H1 (cell line): ENCODE data around the gene STAG1. TPM values are rescaled to one million over a fixed set of nuclear protein-coding genes. Genes with fewer than 3 reads are reported as not detected.

ENCODE experiments used
- CTCF ChIA-PET: fragments of 300-600 bp; sonication (Branson Sonifier 250); formaldehyde crosslinking; loops from one replicate; lab custom pipeline; 2021; ENCODE audit not compliant: partially characterized antibody; lab: Charles Lee
- POLR2A ChIA-PET: fragments of 300-600 bp; sonication (Branson Sonifier 250); formaldehyde crosslinking; loops from one replicate; lab custom pipeline; 2021; ENCODE audit warnings: inconsistent platforms; ENCODE audit not compliant: partially characterized antibody; lab: Charles Lee
- DNase-seq, 2 experiments: peaks; one replicate each; pipeline versions ENCODE4 v3.0.0 to v3.0.0-alpha.2; 2010 to 2022; ENCODE audit warnings: low spot score in 2 of 2, low read depth in 1 of 2, mixed read lengths in 1 of 2
- FAIRE-seq: peaks from 2 replicates; lab custom pipeline; 2011; peaks lifted over from hg19 to GRCh38; lab: Jason Lieb, UNC
- H2AFZ ChIP-seq: 2 replicates; pipeline ENCODE4 v1.8.1; 2012; ENCODE audit warnings: low read length, inconsistent platforms
- H2AK5ac ChIP-seq: 2 replicates; pipeline ENCODE4 v1.6.1; 2013; ENCODE audit warnings: low read depth, low read length
- H2BK120ac ChIP-seq: replicated peaks from 2 replicates; pipeline ENCODE3; 2013; ENCODE audit warnings: low read depth, low read length, inconsistent platforms
- H2BK12ac ChIP-seq: 2 replicates; pipeline ENCODE4 v1.6.1; 2013; ENCODE audit warnings: low read depth, low read length
- H2BK15ac ChIP-seq: 2 replicates; pipeline ENCODE4 v1.6.1; 2013; ENCODE audit warnings: low read length
- H2BK20ac ChIP-seq: 2 replicates; pipeline ENCODE4 v1.6.1; 2013; ENCODE audit warnings: low read length
- H2BK5ac ChIP-seq: 2 replicates; pipeline ENCODE4 v1.6.1; 2013; ENCODE audit warnings: low read depth, low read length
- H3K14ac ChIP-seq: 2 replicates; pipeline ENCODE4 v1.6.1; 2013; ENCODE audit warnings: inconsistent platforms; ENCODE audit not compliant: insufficient read length
- H3K18ac ChIP-seq: 2 replicates; pipeline ENCODE4 v1.6.1; 2013; ENCODE audit warnings: low read length; ENCODE audit errors: extremely low read depth
- H3K23ac ChIP-seq: 2 replicates; pipeline ENCODE4 v1.6.1; 2013; ENCODE audit warnings: inconsistent platforms; ENCODE audit not compliant: insufficient read length
- H3K23me2 ChIP-seq: 2 replicates; pipeline ENCODE4 v1.6.1; 2013; ENCODE audit warnings: low read depth, low read length
- H3K27ac ChIP-seq: 2 replicates; pipeline ENCODE4 v1.6.1; 2011; ENCODE audit warnings: low read depth, low read length, inconsistent platforms
- H3K27me3 ChIP-seq, 4 experiments: replicated peaks in 1 of 4; 1 replicate in 1 of 4; 2 replicates in 3 of 4; pipeline versions ENCODE4 v1.6.1 to v1.8.1; 2011 to 2013; ENCODE audit warnings: low read length in 3 of 4, mild to moderate bottlenecking in 3 of 4, inconsistent platforms in 2 of 4, mixed read lengths in 2 of 4, moderate library complexity in 1 of 4; ENCODE audit not compliant: control insufficient read depth in 3 of 4, insufficient read depth in 3 of 4; ENCODE audit errors: extremely low read depth in 1 of 4
- H3K36me3 ChIP-seq, 4 experiments: 2 replicates each; pipeline versions ENCODE4 v1.6.1 to v1.8.1; 2011 to 2013; ENCODE audit warnings: mild to moderate bottlenecking in 4 of 4, low read length in 3 of 4, moderate library complexity in 2 of 4, control low read depth in 1 of 4, inconsistent platforms in 1 of 4; ENCODE audit not compliant: insufficient read depth in 4 of 4, control insufficient read depth in 2 of 4
- H3K4ac ChIP-seq: replicated peaks from 2 replicates; pipeline ENCODE3; 2013; ENCODE audit warnings: low read length, low read depth, mixed read lengths, inconsistent platforms; ENCODE audit not compliant: insufficient read length
- H3K4me1 ChIP-seq, 4 experiments: replicated peaks in 1 of 4; 1 replicate in 1 of 4; 2 replicates in 3 of 4; pipeline versions ENCODE4 v1.6.1 to v1.8.1; 2011 to 2013; ENCODE audit warnings: low read length in 3 of 4, inconsistent platforms in 2 of 4, mixed read lengths in 1 of 4; ENCODE audit not compliant: insufficient read depth in 4 of 4, control insufficient read depth in 3 of 4
- H3K4me2 ChIP-seq, 2 experiments: 2 replicates each; pipeline versions ENCODE4 v1.6.1 to v1.8.1; 2011 to 2013; ENCODE audit warnings: low read depth in 2 of 2, low read length in 2 of 2, control low read depth in 1 of 2, inconsistent platforms in 1 of 2, mild to moderate bottlenecking in 1 of 2; ENCODE audit not compliant: insufficient read depth in 1 of 2
- H3K4me3 ChIP-seq, 4 experiments: fragments of 200-600, 300-600 bp in 1 of 4; sonication (generic), shearing (Covaris generic), sonication (Bioruptor Twin) in 1 of 4; 2 replicates each; pipeline versions ENCODE4 v1.5.1 to v1.8.1; 2011 to 2016; ENCODE audit warnings: low read length in 4 of 4, low read depth in 3 of 4, control low read depth in 2 of 4, inconsistent platforms in 2 of 4, mild to moderate bottlenecking in 2 of 4, mixed read lengths in 1 of 4, moderate library complexity in 1 of 4; ENCODE audit not compliant: insufficient read depth in 2 of 4; ENCODE audit errors: extremely low read depth in 1 of 4
- H3K56ac ChIP-seq: replicated peaks from 2 replicates; pipeline ENCODE3; 2013; ENCODE audit warnings: low read depth, mild to moderate bottlenecking, mixed read lengths, low read length, inconsistent platforms; ENCODE audit not compliant: insufficient read length
- H3K79me1 ChIP-seq: 2 replicates; pipeline ENCODE4 v1.6.1; 2013; ENCODE audit warnings: low read depth, low read length, control low read depth
- H3K79me2 ChIP-seq, 2 experiments: 2 replicates each; pipeline versions ENCODE4 v1.6.1 to v1.8.1; 2012 to 2013; ENCODE audit warnings: low read length in 2 of 2, mild to moderate bottlenecking in 2 of 2, inconsistent platforms in 1 of 2; ENCODE audit not compliant: insufficient read depth in 2 of 2, control insufficient read depth in 1 of 2
- H3K9ac ChIP-seq, 4 experiments: replicated peaks in 1 of 4; 1 replicate in 1 of 4; 2 replicates in 3 of 4; pipeline versions ENCODE4 v1.6.1 to v1.8.1; 2011 to 2013; ENCODE audit warnings: low read depth in 3 of 4, low read length in 3 of 4, control low read depth in 2 of 4, mild to moderate bottlenecking in 2 of 4, moderate library complexity in 2 of 4, inconsistent platforms in 1 of 4; ENCODE audit errors: extremely low read depth in 1 of 4
- H3K9me3 ChIP-seq, 2 experiments: 2 replicates each; pipeline versions ENCODE4 v1.6.1 to v1.8.1; 2012 to 2013; ENCODE audit warnings: mild to moderate bottlenecking in 2 of 2, moderate library complexity in 2 of 2, control low read depth in 1 of 2, inconsistent platforms in 1 of 2, low read depth in 1 of 2, low read length in 1 of 2, mixed read lengths in 1 of 2; ENCODE audit not compliant: insufficient read depth in 2 of 2
- H4K20me1 ChIP-seq, 2 experiments: replicated peaks in 1 of 2; 2 replicates each; pipeline versions ENCODE3 to v1.8.1; 2011 to 2013; ENCODE audit warnings: inconsistent platforms in 2 of 2, low read length in 2 of 2, mild to moderate bottlenecking in 1 of 2; ENCODE audit not compliant: insufficient read depth in 2 of 2, control insufficient read depth in 1 of 2
- H4K5ac ChIP-seq: 2 replicates; pipeline ENCODE4 v1.6.1; 2013; ENCODE audit warnings: low read length, low read depth, mixed read lengths, inconsistent platforms; ENCODE audit not compliant: insufficient read length
- H4K8ac ChIP-seq: 2 replicates; pipeline ENCODE4 v1.8.0; 2013; ENCODE audit warnings: mild to moderate bottlenecking, moderate library complexity, low read length, inconsistent platforms; ENCODE audit not compliant: insufficient read depth; ENCODE audit errors: extremely low read depth
- H4K91ac ChIP-seq: replicated peaks from 2 replicates; pipeline ENCODE3; 2013; ENCODE audit warnings: low read length, mixed read lengths, inconsistent platforms; ENCODE audit not compliant: insufficient read length
- BRCA1 ChIP-seq: IDR thresholded peaks from 2 replicates; pipeline ENCODE4 v1.6.1; 2012; ENCODE audit warnings: low read depth, low read length, improper control_type of control experiment
- CHD2 ChIP-seq: IDR thresholded peaks from 2 replicates; pipeline ENCODE4 v1.6.1; 2012; ENCODE audit warnings: low read length, improper control_type of control experiment
- CREB1 ChIP-seq: IDR thresholded peaks from 2 replicates; pipeline ENCODE4 v1.6.1; 2012; ENCODE audit warnings: inconsistent platforms
- GABPA ChIP-seq: IDR thresholded peaks from 2 replicates; pipeline ENCODE4 v1.6.1; 2011; ENCODE audit warnings: mild to moderate bottlenecking, low read length, moderate library complexity, borderline replicate concordance; ENCODE audit not compliant: insufficient read depth
- HDAC2 ChIP-seq, 2 experiments: fragments of 300-600 bp in 1 of 2; sonication (generic) in 1 of 2; IDR thresholded peaks; 2 replicates each; pipeline ENCODE4 v1.6.1; 2011 to 2012; ENCODE audit warnings: low read depth in 2 of 2, low read length in 2 of 2, mild to moderate bottlenecking in 2 of 2, moderate library complexity in 2 of 2, borderline replicate concordance in 1 of 2, inconsistent platforms in 1 of 2
- HDAC6 ChIP-seq: IDR thresholded peaks from one replicate; pipeline ENCODE4 v1.7.1; 2012; ENCODE audit warnings: low read depth, mild to moderate bottlenecking, inconsistent platforms, low read length, moderate library complexity
- RAD21 ChIP-seq, 2 experiments: IDR thresholded peaks in 1 of 2; conservative IDR thresholded peaks in 1 of 2; 2 replicates each; pipeline ENCODE4 v1.6.1; 2011; ENCODE audit warnings: low read depth in 2 of 2, low read length in 2 of 2, improper control_type of control experiment in 1 of 2, inconsistent platforms in 1 of 2, mild to moderate bottlenecking in 1 of 2, moderate library complexity in 1 of 2
- RBBP5 ChIP-seq: IDR thresholded peaks from 2 replicates; pipeline ENCODE4 v1.7.1; 2012; ENCODE audit warnings: low read depth, mild to moderate bottlenecking, inconsistent platforms, low read length, moderate library complexity, borderline replicate concordance
- RXRA ChIP-seq: IDR thresholded peaks from 2 replicates; pipeline ENCODE4 v1.6.1; 2011; ENCODE audit warnings: low read depth, mild to moderate bottlenecking, low read length, moderate library complexity; ENCODE audit not compliant: insufficient read depth
- YY1 ChIP-seq: IDR thresholded peaks from 2 replicates; pipeline ENCODE4 v1.6.1; 2011; ENCODE audit warnings: low read depth, mild to moderate bottlenecking, low read length
- whole genome bisulfite sequencing, 2 experiments: shearing (Covaris generic) in 1 of 2; methylation state at CpG; one replicate each; pipeline versions ENCODE4 v1.1.6 to v1.1.7; 2013 to 2015; ENCODE audit warnings: low lambda C conversion rate in 2 of 2, mixed read lengths in 2 of 2, inconsistent platforms in 1 of 2, low coverage in 1 of 2, missing lambda C conversion rate in 1 of 2; ENCODE audit not compliant: insufficient replicate concordance in 2 of 2, insufficient coverage in 1 of 2, insufficient read length in 1 of 2; ENCODE audit errors: extremely low coverage in 1 of 2, missing lambda C conversion rate in 1 of 2; 5-methylcytosine and 5-hydroxymethylcytosine counted together
- polyA plus RNA-seq, 7 experiments: library from polyadenylated mRNA; depleted of rRNA in 3 of 7; stranded (reverse) in 5 of 7; unstranded in 2 of 7; fragments of >200 nt in 5 of 7; fragments of 200-250 nt in 2 of 7; gene quantifications; 1 replicate in 5 of 7; 2 replicates in 1 of 7; 4 replicates in 1 of 7; pipeline versions ENCODE4 v1.2.1 to v1.2.3, GENCODE V29; 2011 to 2013; ENCODE audit warnings: missing spikeins in 2 of 7, mixed read lengths in 2 of 7
- total RNA-seq: library from RNA; stranded (reverse); fragmentation: NEBNext Ultra II Directional; extraction: Animal tissue kit (Norgen Biotek cat#: 25700); gene quantifications from 2 replicates; pipeline ENCODE4 v1.2.1, GENCODE V29; 2021
- TF ChIP-seq, protein P1 (sequence below): IDR thresholded peaks from 2 replicates; pipeline ENCODE4 v1.6.1; 2012; ENCODE audit warnings: inconsistent platforms

Gene STAG1
- total and polyA plus RNA-seq, 2 of the 8 experiments (the other 6 are each of a cell fraction or from before 2014, with no cell fraction given): 4.6 to 23.4 TPM

DNA sequence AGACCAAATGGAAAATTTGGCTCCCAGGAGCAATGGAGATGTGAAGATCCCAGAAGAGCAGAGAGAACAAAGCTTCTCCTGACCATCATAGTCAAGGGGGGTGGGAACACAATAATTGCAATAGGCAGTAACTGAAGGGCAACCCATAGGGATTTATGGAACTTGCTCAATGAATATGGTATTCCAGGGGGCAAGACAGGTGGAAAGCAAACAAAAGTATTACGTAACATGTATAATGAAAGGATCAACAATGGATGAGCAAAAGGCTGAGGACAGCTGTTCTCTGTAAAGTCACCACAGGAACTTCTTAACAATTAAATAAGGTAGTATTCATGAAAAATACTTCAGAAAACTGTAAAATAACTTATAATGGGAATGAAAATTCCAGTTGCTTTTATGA lies 275.9 kb downstream of the STAG1 start:
- Histone ChIP-seq H2AK5ac (no peak overlapping the region), H3K79me2 (no peaks in the 10 kb centered on the region), H2BK20ac (no peak overlapping the region)
- TF ChIP-seq, protein P1, sequence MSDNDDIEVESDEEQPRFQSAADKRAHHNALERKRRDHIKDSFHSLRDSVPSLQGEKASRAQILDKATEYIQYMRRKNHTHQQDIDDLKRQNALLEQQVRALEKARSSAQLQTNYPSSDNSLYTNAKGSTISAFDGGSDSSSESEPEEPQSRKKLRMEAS: no peak
- no peak for TF ChIP-seq RAD21 (IDR thresholded peaks at IDR 0.05 in 1 of 2, conservative IDR thresholded peaks at IDR 0.05 in 1 of 2; ENCODE audit: low read depth in 2 of 2, low read length in 2 of 2)
- no peak for TF ChIP-seq YY1
- TF ChIP-seq BRCA1: no peak
- TF ChIP-seq HDAC6: no peak
- TF ChIP-seq GABPA: no peak
- TF ChIP-seq HDAC2 (IDR thresholded peaks at IDR 0.05; ENCODE audit: borderline replicate concordance in 1 of 2, low read depth in 2 of 2, low read length in 2 of 2): no peak
- no peak for TF ChIP-seq CREB1
- TF ChIP-seq CHD2: no peak
- TF ChIP-seq RBBP5: no peak
- TF ChIP-seq RXRA: no peak
- TF ChIP-seq, all 59 proteins: peak for 0
- no peak overlapping the region for H2BK120ac ChIP-seq
- no peak overlapping the region for H3K9ac ChIP-seq
- H3K23ac ChIP-seq: no peak overlapping the region
- no peaks in the 10 kb centered on the region for H3K4me1 ChIP-seq
- H3K27ac ChIP-seq: no peak overlapping the region
- H4K5ac ChIP-seq: no peak overlapping the region
- no peaks in the 10 kb centered on the region for H4K20me1 ChIP-seq
- H3K4me2 ChIP-seq: no peak overlapping the region
- H3K14ac ChIP-seq: no peak overlapping the region
- DNase-seq (no peak), FAIRE-seq (no peak)
- H3K27me3 ChIP-seq: peaks cover 0 to 1% (median 0%) of the 10 kb centered on the region in 4 experiments; a peak in 1 of 7 replicates
- ChIA-PET CTCF (no interaction called here), POLR2A (no interaction called here)
- H3K56ac ChIP-seq: no peak overlapping the region
- H4K8ac ChIP-seq: no peak overlapping the region
- 0 out of 4 replicates have a peak, but pooled peaks cover 0 to 4% of the 10 kb centered on the region in 2 experiments for H3K9me3 ChIP-seq
- H2BK15ac ChIP-seq: no peak overlapping the region
- WGBS, 2 experiments: 95% methylated on average over 1 of the region's 1 CpG; no CpG with 5 or more reads in 1 of the 2 experiments
- H3K4me3 ChIP-seq: no peak overlapping the region
- H3K18ac ChIP-seq: no peak overlapping the region
- no peak overlapping the region for H2BK12ac ChIP-seq
- no peaks in the 10 kb centered on the region for H3K79me1 ChIP-seq
- no peak overlapping the region for H3K4ac ChIP-seq
- H4K91ac ChIP-seq: no peak overlapping the region
- peaks cover 0 to 12% (median 0%) of the 10 kb centered on the region in 4 experiments; a peak in 5 of 8 replicates for H3K36me3 ChIP-seq
- no peak overlapping the region for H2BK5ac ChIP-seq
- H3K23me2 ChIP-seq: no peaks in the 10 kb centered on the region
- H2AFZ ChIP-seq: no peak overlapping the region
